Caco-2 (cell line): Measurements from ENCODE around the gene RUNX1. TPM values are rescaled to one million over a fixed set of nuclear protein-coding genes. Genes with fewer than 3 reads are reported as not detected.

Source experiments
- BruUV-seq: library from RNA; stranded (reverse); fragments of 400-500 nt; replicated peaks from 2 replicates; lab custom pipeline; 2021; lab: Mats Ljungman, UMichigan
- CTCF ChIA-PET: fragments of 300-600 bp; sonication (Branson Sonifier 250); formaldehyde crosslinking; loops from one replicate; lab custom pipeline; 2022; ENCODE audit warnings: antibody characterized with exemption; lab: Charles Lee
- POLR2A ChIA-PET: fragments of 300-600 bp; sonication (Branson Sonifier 250); formaldehyde crosslinking; loops from one replicate; lab custom pipeline; 2022; ENCODE audit warnings: antibody characterized with exemption; lab: Charles Lee
- DNase-seq, 2 experiments: peaks; one replicate each; pipeline versions ENCODE4 v3.0.0 to v3.0.0-alpha.2; 2020 to 2022
- H3K27me3 ChIP-seq: replicated peaks from 2 replicates; pipeline ENCODE4 v1.6.0; 2011; ENCODE audit warnings: low read length; ENCODE audit not compliant: control insufficient read depth, insufficient read depth
- H3K36me3 ChIP-seq: 2 replicates; pipeline ENCODE4 v1.5.1; 2011; ENCODE audit warnings: low read length; ENCODE audit not compliant: control insufficient read depth, insufficient read depth
- H3K4me1 ChIP-seq: fragments of 250-450 bp; sonication (Bioruptor Pico); 2 replicates; pipeline ENCODE4 v1.5.1; 2020; ENCODE audit warnings: mild to moderate bottlenecking
- H3K4me3 ChIP-seq: 2 replicates; pipeline ENCODE4 v1.5.1; 2011; ENCODE audit warnings: low read depth, mild to moderate bottlenecking, control low read depth, low read length
- H3K9me3 ChIP-seq: fragments of 250-450 bp; sonication (Bioruptor Pico); 2 replicates; pipeline ENCODE4 v1.5.1; 2020; ENCODE audit warnings: mild to moderate bottlenecking, moderate library complexity
- H3K27ac Mint-ChIP-seq: one replicate; pipeline ENCODE4 v1.8.0; 2022; ENCODE audit warnings: mixed read lengths; ENCODE audit not compliant: unreplicated experiment
- H3K27me3 Mint-ChIP-seq: one replicate; pipeline ENCODE4 v1.8.0; 2022; ENCODE audit warnings: mixed read lengths; ENCODE audit not compliant: insufficient read depth, unreplicated experiment
- H3K36me3 Mint-ChIP-seq: one replicate; pipeline ENCODE4 v1.8.0; 2022; ENCODE audit warnings: mild to moderate bottlenecking, mixed read lengths; ENCODE audit not compliant: insufficient read depth, unreplicated experiment
- H3K4me1 Mint-ChIP-seq: one replicate; pipeline ENCODE4 v1.8.0; 2022; ENCODE audit warnings: low read depth, mixed read lengths; ENCODE audit not compliant: unreplicated experiment
- H3K4me3 Mint-ChIP-seq: one replicate; pipeline ENCODE4 v1.8.0; 2022; ENCODE audit warnings: mild to moderate bottlenecking, moderate library complexity, mixed read lengths; ENCODE audit not compliant: unreplicated experiment
- H3K9me3 Mint-ChIP-seq: one replicate; pipeline ENCODE4 v1.8.0; 2022; ENCODE audit warnings: mixed read lengths; ENCODE audit not compliant: unreplicated experiment
- CTCF ChIP-seq, 2 experiments: fragments of 200-600 bp in 1 of 2; IDR thresholded peaks; 1 replicate in 1 of 2; 2 replicates in 1 of 2; pipeline versions ENCODE4 v1.5.1 to v1.8.0; 2011 to 2022; ENCODE audit warnings: antibody characterized with exemption in 1 of 2, control low read depth in 1 of 2, inconsistent platforms in 1 of 2, low read depth in 1 of 2, low read length in 1 of 2, mild to moderate bottlenecking in 1 of 2, moderate library complexity in 1 of 2; ENCODE audit not compliant: insufficient read depth in 1 of 2, severe bottlenecking in 1 of 2, unreplicated experiment in 1 of 2
- intact Hi-C: fragments of 100-400 bp; cut with micrococcal nuclease; formaldehyde crosslinking; loops from one replicate; pipeline ENCODE4 v1.10.0; 2022; ENCODE audit not compliant: unreplicated experiment
- total RNA-seq: library from RNA; stranded (reverse); gene quantifications from 2 replicates; pipeline ENCODE4 v1.2.3, GENCODE V29; 2022

The RUNX1 gene
- total RNA-seq, 1 experiment from 2014 or later = 11.7 TPM

GRCh38 chr21:35006248-35006647 lies 42.9 kb downstream of the RUNX1 start:
- H3K9me3 ChIP-seq = no peaks in the 10 kb centered on the region
- BruUV-seq = no TSS peak
- Mint-ChIP-seq H3K9me3 (peaks cover 2% of the 10 kb centered on the region), H3K27ac (no peak overlapping the region), H3K36me3 (no peaks in the 10 kb centered on the region), H3K27me3 (no peaks in the 10 kb centered on the region), H3K4me3 (no peak overlapping the region), H3K4me1 (no peaks in the 10 kb centered on the region)
- no peaks in the 10 kb centered on the region for H3K4me1 ChIP-seq
- TF ChIP-seq CTCF (IDR thresholded peaks at IDR 0.05; ENCODE audit: insufficient read depth in 1 of 2, low read depth in 1 of 2, low read length in 1 of 2, severe bottlenecking in 1 of 2, unreplicated experiment in 1 of 2) = no peak
- no peak overlapping the region for H3K4me3 ChIP-seq
- intact Hi-C loops = no loop called here
- DNase-seq = no peak
- no peaks in the 10 kb centered on the region for H3K36me3 ChIP-seq
- ChIA-PET CTCF (no interaction called here), POLR2A (no interaction called here)
- H3K27me3 ChIP-seq = no peaks in the 10 kb centered on the region

- Histone ChIP-seq H3K36me3 (no peaks in the 10 kb centered on the region), H3K9me3 (no peaks in the 10 kb centered on the region), H3K4me3 (no peak overlapping the region), H3K4me1 (no peaks in the 10 kb centered on the region), H3K27me3 (no peaks in the 10 kb centered on the region)
- Mint-ChIP-seq H3K4me1 (no peaks in the 10 kb centered on the region), H3K27me3 (no peaks in the 10 kb centered on the region), H3K27ac (no peak overlapping the region), H3K36me3 (no peaks in the 10 kb centered on the region), H3K9me3 (peaks cover 7% of the 10 kb centered on the region), H3K4me3 (no peak overlapping the region)
- CTCF ChIA-PET = no interaction called here
- intact Hi-C loops = no loop called here
- BruUV-seq = no TSS peak
- DNase-seq = no peak
- POLR2A ChIA-PET = no interaction called here
- no peak for TF ChIP-seq CTCF (IDR thresholded peaks at IDR 0.05; ENCODE audit: insufficient read depth in 1 of 2, low read depth in 1 of 2, low read length in 1 of 2, severe bottlenecking in 1 of 2, unreplicated experiment in 1 of 2)
Measured at GRCh38 chr21:35005560-35006224, 43.4 kb downstream of the RUNX1 start.

GRCh38 chr21:35005077-35005476 lies 44.0 kb downstream of the RUNX1 start:
- no peaks in the 10 kb centered on the region for H3K4me1 Mint-ChIP-seq
- no peak overlapping the region for H3K27ac Mint-ChIP-seq
- TF ChIP-seq CTCF (IDR thresholded peaks at IDR 0.05; ENCODE audit: insufficient read depth in 1 of 2, low read depth in 1 of 2, low read length in 1 of 2, severe bottlenecking in 1 of 2, unreplicated experiment in 1 of 2) = no peak
- no peaks in the 10 kb centered on the region for H3K27me3 Mint-ChIP-seq
- ChIA-PET POLR2A (no interaction called here), CTCF (no interaction called here)
- no peak overlapping the region for H3K4me3 Mint-ChIP-seq
- Histone ChIP-seq H3K27me3 (no peaks in the 10 kb centered on the region), H3K9me3 (no peaks in the 10 kb centered on the region), H3K36me3 (no peaks in the 10 kb centered on the region), H3K4me3 (no peak overlapping the region), H3K4me1 (no peaks in the 10 kb centered on the region)
- H3K9me3 Mint-ChIP-seq = peaks cover 13% of the 10 kb centered on the region
- DNase-seq = no peak
- no TSS peak for BruUV-seq
- H3K36me3 Mint-ChIP-seq = no peaks in the 10 kb centered on the region
- intact Hi-C loops = no loop called here
